Stimulated activated CD4-positive, alpha-beta T cell treated with anti-CD3 and anti-CD28 coated beads, Interleukin-15, amount 100 ng/mL, for 1 hour (primary cell): ENCODE results near the gene RNF40.

Experiments used
- DNase-seq, 2 donors: peaks; one replicate each; pipeline ENCODE4 v3.0.0-alpha.2; 2020; ENCODE audit warnings: low read depth in 1 of 2, low spot score in 1 of 2

RNF40 gene

DNA sequence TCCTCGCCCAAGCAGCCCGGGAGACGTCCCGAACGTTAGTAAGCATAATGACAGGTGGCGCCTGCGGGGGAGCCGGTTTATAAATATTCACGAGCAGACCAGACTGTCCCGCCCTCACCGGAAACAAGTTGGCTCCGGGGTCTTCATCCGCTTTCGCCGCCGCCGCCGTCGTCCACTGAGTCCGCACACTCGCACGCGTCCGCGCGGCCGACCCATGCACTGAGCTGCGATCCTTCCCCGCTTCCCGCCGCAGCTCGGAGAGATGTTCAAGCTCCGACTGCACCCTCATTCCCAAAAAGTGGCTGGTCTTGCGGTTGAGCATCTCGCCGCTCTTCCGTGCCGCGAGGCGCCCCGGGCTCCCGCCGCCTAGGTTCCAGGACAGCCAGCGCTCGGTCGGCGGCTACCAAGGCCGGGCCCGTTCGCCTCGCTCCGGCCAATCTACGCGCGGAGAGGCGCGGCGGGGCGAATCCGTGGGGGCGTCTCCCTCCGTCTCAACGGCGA is 645 bp upstream of the RNF40 start:
- DNase-seq, result no peak

DNA sequence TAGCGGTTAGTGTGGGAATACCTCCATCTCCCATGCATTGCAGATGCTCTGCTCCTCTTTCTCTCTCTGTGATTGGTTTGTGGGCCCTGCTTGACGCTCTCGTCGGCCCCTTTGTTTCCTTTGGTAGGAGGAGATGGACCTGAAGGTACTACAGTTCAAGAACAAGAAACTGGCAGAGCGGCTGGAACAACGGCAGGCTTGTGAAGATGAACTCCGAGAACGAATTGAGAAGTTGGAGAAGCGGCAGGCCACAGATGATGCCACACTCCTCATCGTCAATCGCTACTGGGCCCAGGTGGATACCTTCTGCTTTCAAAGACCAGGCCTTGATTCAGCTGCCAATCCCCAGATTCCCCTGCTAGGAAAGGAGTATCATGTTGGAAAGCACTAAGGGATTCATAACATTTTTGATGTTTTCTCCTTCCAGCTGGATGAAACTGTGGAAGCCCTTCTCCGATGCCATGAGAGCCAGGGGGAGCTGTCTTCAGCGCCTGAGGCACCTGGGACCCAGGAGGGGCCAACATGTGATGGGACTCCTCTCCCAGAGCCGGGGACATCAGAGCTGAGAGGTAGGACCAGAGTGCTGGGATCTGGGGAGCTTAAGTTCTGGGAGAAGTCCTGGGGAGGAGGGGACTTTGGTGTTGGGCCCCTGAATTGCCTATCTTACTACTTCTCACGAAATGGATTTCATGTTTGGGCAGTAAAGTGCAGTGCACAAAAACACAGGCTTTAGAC is 1.0 kb downstream of the RNF40 start:
- no peak for DNase-seq

DNA sequence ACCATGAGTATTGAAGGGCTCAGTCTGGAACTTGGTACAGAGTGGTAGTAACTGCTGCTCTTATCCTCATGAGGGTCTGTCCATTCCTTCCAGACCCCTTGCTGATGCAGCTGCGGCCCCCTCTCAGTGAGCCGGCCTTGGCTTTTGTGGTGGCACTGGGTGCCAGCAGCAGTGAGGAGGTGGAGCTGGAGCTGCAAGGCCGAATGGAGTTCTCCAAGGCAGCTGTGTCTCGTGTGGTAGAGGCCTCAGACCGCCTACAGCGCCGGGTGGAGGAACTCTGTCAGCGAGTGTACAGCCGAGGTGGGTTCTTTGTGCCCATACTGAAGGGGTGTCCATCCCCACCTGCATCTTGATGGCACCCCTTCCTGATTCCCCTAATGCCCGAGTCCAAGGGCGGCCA is 2.0 kb downstream of the RNF40 start:
- no peak for DNase-seq

DNA sequence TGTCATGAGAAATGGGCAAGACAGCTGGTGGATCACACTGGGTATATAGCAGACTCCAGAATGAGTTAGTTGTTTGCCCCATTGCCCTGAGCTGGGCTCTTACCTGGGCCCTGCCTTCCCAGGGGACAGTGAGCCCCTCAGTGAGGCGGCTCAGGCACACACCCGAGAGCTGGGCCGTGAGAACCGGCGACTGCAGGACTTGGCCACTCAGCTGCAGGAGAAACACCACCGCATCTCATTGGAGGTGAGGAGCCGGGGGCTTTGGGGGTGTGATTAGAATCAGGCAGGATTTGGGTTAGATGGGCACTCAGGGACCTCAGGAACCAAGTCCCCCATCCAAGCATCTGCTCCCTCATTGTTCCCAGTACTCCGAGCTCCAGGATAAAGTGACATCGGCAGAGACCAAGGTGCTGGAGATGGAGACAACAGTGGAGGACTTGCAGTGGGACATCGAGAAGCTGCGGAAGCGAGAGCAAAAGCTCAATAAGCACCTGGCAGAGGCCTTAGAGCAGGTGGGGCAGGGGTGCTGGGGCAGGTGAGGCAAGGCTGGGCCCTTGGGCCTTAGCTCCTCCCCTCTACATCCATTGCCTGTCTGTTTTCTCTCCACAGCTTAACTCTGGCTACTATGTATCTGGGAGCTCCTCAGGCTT is 2.8 kb downstream of the RNF40 start:
- no peak for DNase-seq

DNA sequence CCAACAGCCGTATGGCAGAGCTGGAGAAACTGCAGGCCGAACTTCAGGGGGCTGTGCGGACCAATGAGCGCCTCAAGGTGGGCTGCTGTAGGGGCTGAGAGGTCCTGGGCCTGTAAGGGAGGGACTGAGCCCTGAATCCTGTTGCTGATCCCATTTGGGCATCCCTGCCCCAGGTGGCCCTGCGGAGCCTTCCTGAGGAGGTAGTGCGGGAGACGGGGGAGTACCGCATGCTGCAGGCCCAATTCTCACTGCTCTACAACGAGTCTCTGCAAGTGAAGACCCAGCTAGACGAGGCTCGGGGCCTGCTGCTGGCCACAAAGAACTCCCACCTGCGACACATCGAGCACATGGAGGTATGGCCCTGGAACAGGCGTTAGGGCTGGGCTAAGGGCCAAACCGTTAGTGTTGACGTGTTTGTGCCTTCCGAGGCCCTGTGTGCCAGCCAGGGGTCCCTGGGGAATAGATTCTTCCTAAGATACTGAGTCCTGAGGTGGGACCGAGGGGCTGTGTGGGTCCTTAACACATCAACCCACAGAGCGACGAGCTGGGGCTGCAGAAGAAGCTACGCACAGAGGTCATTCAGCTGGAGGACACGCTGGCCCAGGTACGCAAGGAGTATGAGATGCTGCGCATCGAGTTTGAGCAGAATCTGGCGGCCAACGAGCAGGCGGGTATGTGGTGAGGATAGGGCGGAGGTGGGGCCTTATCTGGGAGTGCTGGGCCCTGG is 4.2 kb downstream of the RNF40 start:
- no peak for DNase-seq

DNA sequence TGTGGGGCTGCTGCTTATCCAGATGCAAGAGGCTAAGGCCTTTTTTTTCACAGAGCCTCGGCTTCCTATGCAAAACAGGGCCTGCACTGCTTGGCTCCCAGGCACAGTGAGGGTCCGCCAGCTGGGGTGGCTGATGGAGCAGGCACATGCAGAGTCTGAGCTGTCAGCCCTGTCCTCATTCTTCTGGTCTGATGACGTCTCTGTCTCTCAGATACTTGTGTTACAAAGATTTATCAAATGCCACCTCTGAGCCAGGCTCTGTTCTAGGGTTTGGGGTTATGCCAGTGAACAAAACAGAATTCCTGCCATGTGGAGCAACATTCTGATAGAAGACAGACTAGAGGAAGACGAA is 4.8 kb downstream of the RNF40 start:
- DNase-seq, result no peak

DNA sequence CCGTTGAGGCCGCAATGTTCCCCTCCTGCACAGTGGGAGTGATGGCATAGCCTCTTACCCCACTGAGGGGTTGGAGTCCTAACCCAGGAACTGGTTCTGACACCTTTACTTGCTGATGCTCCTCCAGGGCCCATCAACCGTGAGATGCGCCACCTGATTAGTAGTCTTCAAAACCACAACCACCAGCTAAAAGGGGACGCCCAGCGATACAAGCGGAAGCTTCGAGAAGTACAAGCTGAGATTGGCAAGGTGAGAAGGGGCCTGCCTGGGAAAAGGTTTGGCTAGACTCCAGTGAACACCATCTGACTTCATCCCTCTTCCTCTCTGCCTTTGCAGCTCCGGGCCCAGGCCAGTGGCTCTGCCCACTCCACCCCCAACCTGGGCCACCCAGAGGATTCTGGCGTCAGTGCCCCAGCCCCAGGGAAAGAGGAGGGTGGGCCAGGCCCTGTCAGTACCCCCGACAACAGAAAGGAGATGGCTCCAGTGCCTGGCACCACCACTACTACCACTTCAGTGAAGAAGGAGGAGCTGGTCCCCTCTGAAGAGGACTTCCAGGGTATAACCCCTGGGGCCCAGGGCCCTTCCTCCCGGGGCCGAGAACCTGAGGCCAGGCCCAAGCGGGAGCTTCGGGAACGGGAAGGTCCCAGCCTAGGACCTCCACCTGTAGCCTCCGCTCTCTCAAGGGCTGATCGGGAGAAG is 5.8 kb downstream of the RNF40 start:
- no peak for DNase-seq

DNA sequence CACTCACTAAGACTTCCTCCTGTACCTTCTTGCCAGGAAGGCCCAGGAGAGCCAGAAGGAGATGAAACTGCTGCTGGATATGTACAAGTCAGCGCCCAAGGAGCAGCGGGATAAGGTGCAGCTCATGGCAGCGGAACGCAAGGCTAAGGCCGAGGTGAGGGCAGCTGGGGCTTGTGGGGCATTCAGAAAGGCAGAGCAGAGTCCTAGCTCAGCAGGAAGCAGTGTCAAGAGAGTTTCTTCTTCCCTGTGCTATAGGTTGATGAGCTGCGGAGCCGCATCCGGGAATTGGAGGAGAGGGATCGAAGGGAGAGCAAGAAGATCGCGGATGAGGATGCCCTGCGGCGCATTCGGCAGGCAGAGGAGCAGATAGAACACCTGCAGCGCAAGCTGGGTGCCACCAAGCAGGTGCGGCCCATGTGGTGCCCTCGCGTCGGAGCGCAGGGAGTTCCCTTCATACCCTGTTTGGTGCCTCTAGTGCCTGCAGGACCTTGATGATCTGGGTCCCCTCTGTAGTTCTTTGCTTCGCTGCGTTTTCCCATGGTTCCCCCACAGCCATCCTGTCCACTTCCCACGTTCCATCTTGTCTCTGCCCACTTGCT is 6.6 kb downstream of the RNF40 start:
- DNase-seq, result no peak

DNA sequence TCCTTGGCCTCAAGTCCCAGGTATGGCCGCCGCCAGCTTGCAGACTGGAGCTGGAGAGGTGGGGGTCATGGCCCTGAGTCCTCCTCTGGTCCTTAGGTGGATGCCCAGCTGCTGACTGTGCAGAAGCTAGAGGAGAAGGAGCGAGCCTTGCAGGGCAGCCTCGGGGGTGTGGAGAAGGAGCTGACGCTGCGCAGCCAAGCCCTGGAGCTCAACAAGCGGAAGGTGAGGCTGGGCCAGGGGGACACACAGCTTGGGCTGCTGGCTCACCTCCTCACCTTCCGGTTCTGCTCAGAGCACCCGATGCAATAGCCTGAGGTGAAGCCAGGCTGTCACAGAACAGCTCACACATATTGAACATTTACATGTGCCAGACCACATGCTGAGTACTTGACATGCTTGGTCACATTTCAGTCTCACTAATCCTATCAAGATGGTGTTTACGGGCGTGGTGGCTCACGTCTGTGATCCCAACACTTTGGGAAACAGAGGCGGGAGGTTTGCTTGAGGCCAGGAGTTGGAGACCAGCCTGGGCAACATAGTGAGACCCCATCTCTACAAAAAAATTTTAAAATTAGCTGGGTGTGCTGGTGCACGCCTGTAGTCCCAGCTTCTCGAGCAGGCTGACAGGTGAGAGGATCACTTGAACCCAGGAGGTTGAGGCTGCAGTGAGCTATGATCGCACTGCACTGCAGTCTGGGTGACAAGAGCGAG is 7.4 kb downstream of the RNF40 start:
- no peak for DNase-seq

DNA sequence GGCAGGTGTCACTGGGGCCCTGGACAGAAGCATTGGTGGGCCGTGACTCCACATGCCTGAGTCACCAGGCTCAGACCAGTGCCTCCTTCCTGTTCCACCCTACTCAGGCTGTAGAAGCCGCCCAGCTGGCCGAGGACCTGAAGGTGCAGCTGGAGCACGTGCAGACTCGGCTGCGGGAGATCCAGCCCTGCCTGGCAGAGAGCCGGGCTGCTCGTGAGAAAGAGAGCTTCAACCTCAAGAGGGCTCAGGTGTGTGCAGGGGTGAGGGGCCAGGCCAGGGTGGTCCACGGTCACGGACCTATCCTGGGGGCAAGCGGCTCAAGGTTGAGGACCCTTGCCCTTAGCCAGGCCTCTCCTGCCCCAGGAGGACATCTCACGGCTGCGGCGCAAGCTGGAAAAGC is 9.6 kb downstream of the RNF40 start:
- DNase-seq, result no peak

DNA sequence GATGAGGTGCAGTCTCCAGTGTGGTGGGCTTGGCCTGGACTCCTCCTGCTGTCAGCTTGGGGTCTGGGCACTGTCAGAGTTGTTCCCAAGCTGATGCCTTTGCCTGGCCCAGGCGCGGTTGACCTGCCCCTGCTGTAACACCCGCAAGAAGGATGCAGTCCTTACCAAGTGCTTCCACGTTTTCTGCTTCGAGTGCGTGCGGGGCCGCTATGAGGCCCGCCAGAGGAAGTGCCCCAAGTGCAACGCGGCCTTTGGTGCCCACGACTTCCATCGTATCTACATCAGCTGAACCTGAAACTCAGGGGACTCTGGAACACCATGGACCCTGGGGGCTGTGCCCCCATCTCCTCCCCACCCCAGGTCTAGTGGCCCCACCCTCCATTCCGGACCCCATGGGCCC is 11.7 kb downstream of the RNF40 start:
- DNase-seq, result no peak

DNA sequence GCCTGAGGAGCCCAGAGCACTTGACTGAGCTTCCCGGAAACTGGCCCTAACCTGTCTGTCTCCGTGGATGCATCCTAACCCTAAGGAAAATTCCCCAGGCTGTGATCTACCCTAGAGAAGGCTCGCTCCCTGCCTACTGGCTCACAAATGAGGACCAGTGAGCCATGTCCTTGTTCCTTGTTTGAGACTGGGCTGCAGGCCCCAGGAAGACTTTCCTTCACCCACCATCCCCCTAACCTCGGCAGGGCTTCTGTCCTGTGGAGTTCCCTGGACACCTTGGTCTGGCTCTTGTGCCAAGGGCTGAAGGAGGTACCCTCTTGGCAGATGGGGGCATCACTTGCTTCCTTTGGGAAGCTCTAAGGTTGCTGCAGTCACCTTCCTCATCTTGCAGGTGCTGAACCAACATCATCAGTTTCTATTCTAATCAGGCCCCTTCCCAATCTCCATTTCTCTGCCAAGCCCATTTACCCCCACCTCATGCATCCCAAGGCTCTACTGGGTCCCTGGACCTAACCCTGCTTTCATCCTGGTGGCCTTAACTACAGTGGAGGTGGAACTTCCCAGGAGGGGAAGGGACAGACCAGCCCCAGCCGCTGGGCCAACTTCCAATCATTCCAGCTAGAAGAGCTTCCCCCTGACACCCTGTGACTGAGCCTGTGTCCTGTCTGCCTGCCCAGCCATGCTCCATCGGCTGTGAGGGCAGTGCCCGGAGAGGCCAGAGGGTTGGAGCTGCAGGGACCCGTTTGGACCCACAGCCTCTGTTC is 12.4 kb downstream of the RNF40 start:
- no peak for DNase-seq

DNA sequence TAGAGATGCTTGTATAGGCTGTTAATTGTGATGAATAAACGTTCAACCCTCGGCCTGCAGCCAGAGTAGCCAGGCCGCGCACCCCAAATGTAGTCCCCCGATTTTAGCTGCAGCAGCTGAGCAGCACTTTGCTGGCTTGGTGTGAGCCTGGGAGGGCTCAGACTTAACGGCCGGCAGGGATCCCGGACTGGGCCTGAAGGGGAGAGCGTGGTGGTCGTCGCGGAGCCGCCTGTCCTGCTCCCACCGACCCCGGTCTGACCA is 12.9 kb downstream of the RNF40 start:
- DNase-seq, result no peak

DNA sequence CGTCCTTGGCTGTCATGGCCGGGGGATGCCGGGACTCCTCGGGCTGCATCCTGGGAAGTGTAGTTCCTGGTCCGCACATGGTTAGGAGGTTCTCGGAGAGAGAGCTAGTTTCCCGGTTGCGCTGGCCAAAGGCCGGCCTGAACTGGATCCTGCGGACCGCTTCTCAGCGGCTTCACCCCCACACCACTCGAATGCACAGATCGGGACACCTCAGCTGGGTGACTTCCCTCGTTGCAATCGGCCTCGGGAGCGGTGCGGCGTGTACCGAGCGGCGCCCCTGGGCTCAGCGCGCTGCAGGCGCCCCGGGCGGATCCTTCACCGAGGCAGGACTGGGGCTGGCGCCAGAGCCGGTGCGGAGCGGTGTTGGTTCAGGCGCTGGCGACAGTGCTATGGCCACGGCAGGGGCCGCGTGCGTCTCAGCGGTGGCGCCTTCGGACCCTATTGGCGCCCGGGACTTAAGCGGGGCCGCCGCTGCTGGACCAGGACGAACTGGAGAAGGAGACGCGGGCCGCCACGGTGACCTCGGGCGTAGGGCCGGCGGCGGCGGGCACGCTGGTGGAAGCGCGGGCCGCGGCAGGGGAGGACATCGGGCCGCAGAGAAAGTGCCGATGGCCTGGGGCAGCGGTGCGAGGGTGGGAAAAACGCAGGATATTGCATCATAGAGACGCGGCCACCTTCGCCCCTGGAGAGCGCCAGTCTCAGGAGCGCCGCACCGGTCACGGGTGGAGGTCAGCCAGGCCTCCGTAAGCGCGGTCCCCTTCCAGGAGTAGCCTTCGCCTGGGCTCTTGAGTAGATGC is 13.5 kb downstream of the RNF40 start:
- DNase-seq, result peak; percentile 16 to 47

DNA sequence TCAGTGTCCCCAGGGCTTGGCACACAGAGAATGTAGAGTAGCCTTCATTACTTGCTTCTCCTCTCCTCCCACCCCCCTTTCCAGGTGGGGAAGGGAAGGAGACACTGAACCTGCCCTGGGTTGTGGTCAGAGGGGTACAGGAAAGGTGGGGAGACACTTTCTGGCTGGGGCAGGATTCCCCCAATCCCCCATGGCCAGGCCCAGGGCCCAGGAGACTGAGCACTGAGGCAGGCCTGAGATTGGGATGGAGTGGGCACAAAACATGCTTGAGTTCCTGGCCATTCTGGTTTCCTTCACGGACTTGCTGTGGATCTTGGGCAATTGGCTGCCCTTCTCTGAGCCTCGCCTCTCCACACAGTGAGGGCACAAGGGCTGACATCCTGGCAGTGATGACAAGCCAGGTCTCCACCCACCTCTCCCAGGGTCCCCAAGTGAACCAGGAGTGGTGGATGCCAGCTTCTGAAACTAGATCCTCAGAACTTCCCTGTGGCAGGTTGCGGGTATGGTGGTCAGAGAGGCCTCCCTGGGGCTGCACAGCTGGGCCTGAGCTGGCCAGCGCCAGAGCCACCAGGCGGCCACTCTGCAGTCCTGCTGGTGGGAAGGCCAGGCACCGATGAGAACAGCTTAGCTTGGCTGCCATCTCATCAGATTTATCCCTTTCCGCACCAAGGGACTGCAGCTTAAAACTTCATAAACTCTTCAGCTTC is 15.6 kb downstream of the RNF40 start:
- DNase-seq, result no peak

DNA sequence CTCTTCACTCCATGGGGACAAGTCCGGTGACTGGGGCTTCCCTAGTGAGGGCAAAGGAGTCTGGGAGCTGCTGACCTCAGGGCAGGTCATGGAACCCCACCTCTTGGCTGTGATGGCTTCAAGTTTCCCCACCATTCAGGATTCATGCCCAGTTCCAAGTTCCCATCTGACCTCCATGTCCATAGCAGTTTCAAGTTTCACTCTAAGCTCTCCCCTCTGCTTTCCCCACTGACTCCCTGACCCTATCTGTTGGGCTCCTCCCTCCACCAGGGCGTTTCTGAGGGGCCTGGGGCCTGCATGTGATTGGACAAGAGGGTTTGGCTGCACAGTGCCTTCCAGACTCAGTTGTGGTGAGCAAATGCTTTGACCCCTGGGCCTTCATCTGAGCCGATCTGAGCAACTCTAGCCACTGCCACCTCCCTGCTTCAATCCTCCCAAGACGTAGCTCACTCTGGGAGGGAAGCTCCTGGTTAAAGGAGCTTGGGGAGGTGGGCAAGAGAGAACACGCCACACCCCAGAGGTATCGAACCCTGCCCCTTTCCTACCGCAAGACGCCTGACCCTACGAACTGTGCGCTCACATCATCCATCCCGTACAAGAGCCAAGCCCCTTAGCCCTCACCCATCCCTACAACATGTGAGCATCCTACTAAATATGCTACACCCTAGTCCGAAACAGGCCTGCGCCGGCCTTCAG is 16.6 kb downstream of the RNF40 start:
- DNase-seq, result no peak

DNA sequence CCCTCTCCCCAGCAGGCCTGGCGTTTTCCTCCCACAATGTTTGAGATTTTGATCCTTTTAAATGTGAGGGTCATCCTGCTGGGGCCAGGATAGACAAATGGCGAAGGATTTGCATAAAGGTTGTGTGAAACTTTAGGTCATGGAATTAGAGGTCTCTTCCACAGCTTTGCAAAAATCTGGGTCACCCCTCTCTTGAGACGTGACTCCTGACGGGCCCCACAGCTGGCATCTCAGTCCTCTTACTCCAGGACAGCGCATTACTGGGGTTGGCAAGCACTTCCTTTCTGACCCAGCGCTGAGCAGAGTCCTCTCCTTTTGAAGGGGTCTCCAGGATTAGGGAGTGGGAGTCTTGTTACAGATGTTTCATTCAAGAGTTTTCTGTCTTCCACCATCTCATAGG is 17.5 kb downstream of the RNF40 start:
- no peak for DNase-seq

DNA sequence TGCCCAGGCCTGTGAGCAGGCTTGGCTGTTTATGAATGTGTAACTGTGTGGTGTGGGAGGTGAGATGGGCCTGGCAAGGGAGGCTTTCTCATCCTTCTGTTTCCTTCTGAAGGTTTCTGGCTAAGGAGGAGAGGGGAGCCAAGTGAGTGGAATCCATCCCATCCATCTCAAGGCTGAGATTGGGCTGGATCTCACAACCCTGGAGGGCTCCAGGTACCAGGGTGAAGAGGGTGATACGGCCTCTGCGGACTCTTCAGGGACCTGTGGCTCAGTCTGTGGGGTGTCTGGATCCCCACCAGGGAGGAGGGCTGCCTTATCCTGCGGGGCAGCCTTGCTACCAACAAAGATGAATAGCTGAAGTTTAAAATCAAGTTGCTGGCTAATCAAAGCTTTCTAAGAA is 17.9 kb downstream of the RNF40 start:
- DNase-seq, result no peak
